HEK293 (cell line): ENCODE data around the gene GUK1.

Source experiments
- CTCF ChIA-PET: fragments of 350-600 bp; formaldehyde crosslinking; extraction: SDS; loops from one replicate; lab custom pipeline; 2021; ENCODE audit warnings: antibody characterized with exemption; lab: Yijun Ruan, JAX
- POLR2A ChIA-PET: fragments of 300-600 bp; formaldehyde crosslinking; extraction: SDS; loops from one replicate; lab custom pipeline; 2020; ENCODE audit warnings: antibody characterized with exemption, inconsistent platforms; lab: Yijun Ruan, JAX
- H3K27ac ChIP-seq: fragments of 200-500 bp; sonication (Bioruptor generic); 2 replicates; pipeline ENCODE4 v1.5.1; 2014; ENCODE audit warnings: low read depth, low read length, control low read depth, inconsistent platforms; ENCODE audit errors: extremely low read depth
- H3K36me3 ChIP-seq, 2 experiments: fragments of 200-500 bp in 1 of 2; sonication (Bioruptor generic) in 1 of 2; 1 replicate in 1 of 2; 2 replicates in 1 of 2; pipeline ENCODE4 v1.5.1; 2014 to 2017; ENCODE audit warnings: inconsistent platforms in 2 of 2, low read length in 2 of 2; ENCODE audit not compliant: control insufficient read depth in 2 of 2, insufficient read depth in 1 of 2
- H3K4me1 ChIP-seq: fragments of 200-500 bp; sonication (Bioruptor generic); 2 replicates; pipeline ENCODE4 v1.5.1; 2014; ENCODE audit warnings: mild to moderate bottlenecking, low read length, inconsistent platforms; ENCODE audit not compliant: control insufficient read depth, insufficient read depth
- H3K4me3 ChIP-seq: 2 replicates; pipeline ENCODE4 v1.5.1; 2011; ENCODE audit warnings: low read depth, mild to moderate bottlenecking, control low read depth, low read length, moderate library complexity
- H3K9me3 ChIP-seq: fragments of 200-500 bp; sonication (Bioruptor generic); 2 replicates; pipeline ENCODE4 v1.5.1; 2014; ENCODE audit warnings: low read depth, low read length, inconsistent platforms; ENCODE audit not compliant: control insufficient read depth, insufficient read depth
- BCL11B ChIP-seq: fragments of 450-650 bp; formaldehyde crosslinking; IDR thresholded peaks from 2 replicates; pipeline ENCODE4 v1.5.1; 2016; ENCODE audit warnings: low read depth, missing biosample characterization, missing genetic modification characterization
- GFI1B ChIP-seq: fragments of 450-650 bp; formaldehyde crosslinking; IDR thresholded peaks from 2 replicates; pipeline ENCODE4 v1.5.1; 2016; ENCODE audit warnings: missing biosample characterization, missing genetic modification characterization
- GLIS1 ChIP-seq: fragments of 450-650 bp; formaldehyde crosslinking; IDR thresholded peaks from 2 replicates; pipeline ENCODE4 v1.5.1; 2016; ENCODE audit warnings: missing biosample characterization, missing genetic modification characterization
- KLF10 ChIP-seq: fragments of 450-650 bp; IDR thresholded peaks from 2 replicates; pipeline ENCODE4 v1.5.1; 2018; ENCODE audit warnings: missing biosample characterization, mild to moderate bottlenecking, missing genetic modification characterization
- KLF16 ChIP-seq: fragments of 450-650 bp; formaldehyde crosslinking; IDR thresholded peaks from 2 replicates; pipeline ENCODE4 v1.5.1; 2017; ENCODE audit warnings: missing biosample characterization, missing genetic modification characterization
- SALL2 ChIP-seq: fragments of 450-650 bp; formaldehyde crosslinking; IDR thresholded peaks from 2 replicates; pipeline ENCODE4 v1.5.0; 2017; ENCODE audit warnings: missing biosample characterization, mild to moderate bottlenecking, missing genetic modification characterization, borderline replicate concordance
- TRIM28 ChIP-seq: IDR thresholded peaks from 2 replicates; pipeline ENCODE4 v1.6.1; 2011; ENCODE audit warnings: low read length, control low read depth, borderline replicate concordance
- ZFP3 ChIP-seq: fragments of 450-650 bp; formaldehyde crosslinking; IDR thresholded peaks from 2 replicates; pipeline ENCODE4 v1.5.1; 2016; ENCODE audit warnings: low read depth, missing biosample characterization, missing genetic modification characterization
- ZIC2 ChIP-seq: fragments of 450-650 bp; formaldehyde crosslinking; IDR thresholded peaks from 2 replicates; pipeline ENCODE4 v1.5.1; 2016; ENCODE audit warnings: missing biosample characterization, missing genetic modification characterization
- ZNF169 ChIP-seq: fragments of 450-650 bp; formaldehyde crosslinking; IDR thresholded peaks from 2 replicates; pipeline ENCODE4 v1.5.1; 2016; ENCODE audit warnings: missing biosample characterization, missing genetic modification characterization
- ZNF324 ChIP-seq: fragments of 450-650 bp; formaldehyde crosslinking; IDR thresholded peaks from 2 replicates; pipeline ENCODE4 v1.5.1; 2016; ENCODE audit warnings: missing biosample characterization, missing genetic modification characterization
- ZNF423 ChIP-seq: fragments of 450-650 bp; formaldehyde crosslinking; IDR thresholded peaks from 2 replicates; pipeline ENCODE4 v1.5.1; 2016; ENCODE audit warnings: missing biosample characterization, missing genetic modification characterization
- ZNF548 ChIP-seq: fragments of 450-650 bp; formaldehyde crosslinking; IDR thresholded peaks from 2 replicates; pipeline ENCODE4 v1.5.1; 2016; ENCODE audit warnings: missing biosample characterization, missing genetic modification characterization
- ZNF558 ChIP-seq: fragments of 450-650 bp; formaldehyde crosslinking; IDR thresholded peaks from 2 replicates; pipeline ENCODE4 v1.5.1; 2016; ENCODE audit warnings: missing biosample characterization, missing genetic modification characterization
- ZNF596 ChIP-seq: fragments of 450-650 bp; IDR thresholded peaks from 2 replicates; pipeline ENCODE4 v1.5.0; 2018; ENCODE audit warnings: missing biosample characterization, mild to moderate bottlenecking, missing genetic modification characterization, moderate library complexity
- ZNF600 ChIP-seq: fragments of 450-650 bp; formaldehyde crosslinking; IDR thresholded peaks from 2 replicates; pipeline ENCODE4 v1.5.1; 2016; ENCODE audit warnings: missing biosample characterization, missing genetic modification characterization
- ZNF704 ChIP-seq: fragments of 450-650 bp; formaldehyde crosslinking; IDR thresholded peaks from 2 replicates; pipeline ENCODE4 v1.5.1; 2016; ENCODE audit warnings: missing biosample characterization, missing genetic modification characterization
- TF ChIP-seq, protein P1 (sequence below): fragments of 450-650 bp; formaldehyde crosslinking; optimal IDR thresholded peaks from 2 replicates; pipeline ENCODE3; 2016; ENCODE audit warnings: missing biosample characterization, mild to moderate bottlenecking, missing genetic modification characterization
- TF ChIP-seq, protein P2 (sequence below): fragments of 450-650 bp; formaldehyde crosslinking; IDR thresholded peaks from 2 replicates; pipeline ENCODE4 v1.5.1; 2017; ENCODE audit warnings: missing biosample characterization, mild to moderate bottlenecking, missing genetic modification characterization, moderate library complexity
- TF ChIP-seq, protein P3 (sequence below): fragments of 450-650 bp; formaldehyde crosslinking; IDR thresholded peaks from 2 replicates; pipeline ENCODE4 v1.5.1; 2016; ENCODE audit warnings: missing biosample characterization, missing genetic modification characterization, borderline replicate concordance
- TF ChIP-seq, protein P4 (sequence below): fragments of 450-650 bp; formaldehyde crosslinking; IDR thresholded peaks from 2 replicates; pipeline ENCODE4 v1.5.1; 2017; ENCODE audit warnings: missing biosample characterization, missing genetic modification characterization

Gene GUK1

DNA sequence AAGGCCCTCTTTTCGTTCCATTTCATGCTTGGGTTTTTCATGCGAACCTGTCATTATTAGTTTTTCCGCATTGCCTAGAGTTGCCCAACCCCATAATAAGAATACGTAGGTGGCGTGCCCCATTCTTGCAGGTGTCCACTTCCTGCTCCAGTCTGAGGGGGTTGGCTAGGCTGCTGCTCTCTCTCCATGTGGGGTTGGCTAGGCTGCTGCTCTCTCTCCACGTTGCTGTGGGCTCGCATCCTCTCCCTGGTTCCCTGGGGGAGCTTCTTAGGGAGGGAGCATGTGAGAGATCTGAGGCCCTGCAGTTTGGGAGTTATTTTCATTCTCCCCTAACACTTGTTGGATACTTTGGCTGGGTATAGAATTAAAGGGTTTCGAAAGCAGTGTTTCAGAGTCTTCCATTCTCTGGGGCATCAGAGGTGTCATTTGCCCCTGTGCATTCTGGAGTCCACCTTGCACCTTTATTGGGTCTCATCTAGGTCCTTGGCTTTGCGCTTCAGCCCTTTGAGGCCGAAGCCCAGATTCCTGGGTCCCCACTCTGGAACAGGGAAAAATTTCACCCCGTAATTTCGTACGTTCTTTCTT lies 45.6 kb upstream of the GUK1 start (continued):
- TF ChIP-seq KLF16 (tag by site-specific recombination) (no peak), ZNF423 (no peak), TRIM28 (peak; percentile 98; the same call in 1 of the 2 replicates), ZNF596 (tag by site-specific recombination) (no peak), ZNF324 (tag by site-specific recombination) (0 out of 2 replicates have a peak, but pooled peaks have one; percentile 42)
- TF ChIP-seq, protein P1, sequence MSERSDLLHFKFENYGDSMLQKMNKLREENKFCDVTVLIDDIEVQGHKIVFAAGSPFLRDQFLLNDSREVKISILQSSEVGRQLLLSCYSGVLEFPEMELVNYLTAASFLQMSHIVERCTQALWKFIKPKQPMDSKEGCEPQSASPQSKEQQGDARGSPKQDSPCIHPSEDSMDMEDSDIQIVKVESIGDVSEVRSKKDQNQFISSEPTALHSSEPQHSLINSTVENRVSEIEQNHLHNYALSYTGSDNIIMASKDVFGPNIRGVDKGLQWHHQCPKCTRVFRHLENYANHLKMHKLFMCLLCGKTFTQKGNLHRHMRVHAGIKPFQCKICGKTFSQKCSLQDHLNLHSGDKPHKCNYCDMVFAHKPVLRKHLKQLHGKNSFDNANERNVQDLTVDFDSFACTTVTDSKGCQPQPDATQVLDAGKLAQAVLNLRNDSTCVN (tag by site-specific recombination): no peak
- TF ChIP-seq, protein P2, sequence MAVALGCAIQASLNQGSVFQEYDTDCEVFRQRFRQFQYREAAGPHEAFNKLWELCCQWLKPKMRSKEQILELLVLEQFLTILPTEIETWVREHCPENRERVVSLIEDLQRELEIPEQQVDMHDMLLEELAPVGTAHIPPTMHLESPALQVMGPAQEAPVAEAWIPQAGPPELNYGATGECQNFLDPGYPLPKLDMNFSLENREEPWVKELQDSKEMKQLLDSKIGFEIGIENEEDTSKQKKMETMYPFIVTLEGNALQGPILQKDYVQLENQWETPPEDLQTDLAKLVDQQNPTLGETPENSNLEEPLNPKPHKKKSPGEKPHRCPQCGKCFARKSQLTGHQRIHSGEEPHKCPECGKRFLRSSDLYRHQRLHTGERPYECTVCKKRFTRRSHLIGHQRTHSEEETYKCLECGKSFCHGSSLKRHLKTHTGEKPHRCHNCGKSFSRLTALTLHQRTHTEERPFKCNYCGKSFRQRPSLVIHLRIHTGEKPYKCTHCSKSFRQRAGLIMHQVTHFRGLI (tag by site-specific recombination): peak; percentile 86
- TF ChIP-seq, all 188 proteins: peak for 7

- Histone ChIP-seq H3K27ac (no peak overlapping the region), H3K4me1 (no peaks in the 10 kb centered on the region), H3K36me3 (peaks cover 4 to 96% of the 10 kb centered on the region in 2 experiments; a peak in 2 of 3 replicates), H3K4me3 (no peak overlapping the region), H3K9me3 (no peaks in the 10 kb centered on the region)
- TF ChIP-seq ZNF704 (tag by site-specific recombination): no peak
- no peak for TF ChIP-seq ZNF596 (tag by site-specific recombination)
- no peak for TF ChIP-seq SALL2 (tag by site-specific recombination)
- TF ChIP-seq, protein P3, sequence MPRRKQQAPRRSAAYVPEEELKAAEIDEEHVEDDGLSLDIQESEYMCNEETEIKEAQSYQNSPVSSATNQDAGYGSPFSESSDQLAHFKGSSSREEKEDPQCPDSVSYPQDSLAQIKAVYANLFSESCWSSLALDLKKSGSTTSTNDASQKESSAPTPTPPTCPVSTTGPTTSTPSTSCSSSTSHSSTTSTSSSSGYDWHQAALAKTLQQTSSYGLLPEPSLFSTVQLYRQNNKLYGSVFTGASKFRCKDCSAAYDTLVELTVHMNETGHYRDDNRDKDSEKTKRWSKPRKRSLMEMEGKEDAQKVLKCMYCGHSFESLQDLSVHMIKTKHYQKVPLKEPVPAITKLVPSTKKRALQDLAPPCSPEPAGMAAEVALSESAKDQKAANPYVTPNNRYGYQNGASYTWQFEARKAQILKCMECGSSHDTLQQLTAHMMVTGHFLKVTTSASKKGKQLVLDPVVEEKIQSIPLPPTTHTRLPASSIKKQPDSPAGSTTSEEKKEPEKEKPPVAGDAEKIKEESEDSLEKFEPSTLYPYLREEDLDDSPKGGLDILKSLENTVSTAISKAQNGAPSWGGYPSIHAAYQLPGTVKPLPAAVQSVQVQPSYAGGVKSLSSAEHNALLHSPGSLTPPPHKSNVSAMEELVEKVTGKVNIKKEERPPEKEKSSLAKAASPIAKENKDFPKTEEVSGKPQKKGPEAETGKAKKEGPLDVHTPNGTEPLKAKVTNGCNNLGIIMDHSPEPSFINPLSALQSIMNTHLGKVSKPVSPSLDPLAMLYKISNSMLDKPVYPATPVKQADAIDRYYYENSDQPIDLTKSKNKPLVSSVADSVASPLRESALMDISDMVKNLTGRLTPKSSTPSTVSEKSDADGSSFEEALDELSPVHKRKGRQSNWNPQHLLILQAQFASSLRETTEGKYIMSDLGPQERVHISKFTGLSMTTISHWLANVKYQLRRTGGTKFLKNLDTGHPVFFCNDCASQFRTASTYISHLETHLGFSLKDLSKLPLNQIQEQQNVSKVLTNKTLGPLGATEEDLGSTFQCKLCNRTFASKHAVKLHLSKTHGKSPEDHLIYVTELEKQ (tag by site-specific recombination): no peak
- TF ChIP-seq ZNF548 (tag by site-specific recombination): no peak
- TF ChIP-seq, protein P4, sequence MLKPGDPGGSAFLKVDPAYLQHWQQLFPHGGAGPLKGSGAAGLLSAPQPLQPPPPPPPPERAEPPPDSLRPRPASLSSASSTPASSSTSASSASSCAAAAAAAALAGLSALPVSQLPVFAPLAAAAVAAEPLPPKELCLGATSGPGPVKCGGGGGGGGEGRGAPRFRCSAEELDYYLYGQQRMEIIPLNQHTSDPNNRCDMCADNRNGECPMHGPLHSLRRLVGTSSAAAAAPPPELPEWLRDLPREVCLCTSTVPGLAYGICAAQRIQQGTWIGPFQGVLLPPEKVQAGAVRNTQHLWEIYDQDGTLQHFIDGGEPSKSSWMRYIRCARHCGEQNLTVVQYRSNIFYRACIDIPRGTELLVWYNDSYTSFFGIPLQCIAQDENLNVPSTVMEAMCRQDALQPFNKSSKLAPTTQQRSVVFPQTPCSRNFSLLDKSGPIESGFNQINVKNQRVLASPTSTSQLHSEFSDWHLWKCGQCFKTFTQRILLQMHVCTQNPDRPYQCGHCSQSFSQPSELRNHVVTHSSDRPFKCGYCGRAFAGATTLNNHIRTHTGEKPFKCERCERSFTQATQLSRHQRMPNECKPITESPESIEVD: no peak
- peak; percentile 69 for TF ChIP-seq GLIS1 (tag by site-specific recombination)
- TF ChIP-seq ZFP3 (tag by site-specific recombination): no peak
- TF ChIP-seq ZNF324 (tag by site-specific recombination): no peak
- TF ChIP-seq KLF10 (tag by site-specific recombination): no peak
- TF ChIP-seq ZNF600 (tag by site-specific recombination): peak; percentile 13; the same call in 1 of the 2 replicates
- no peak for TF ChIP-seq ZIC2
- TF ChIP-seq ZNF169: no peak
- no peak for TF ChIP-seq GFI1B (tag by site-specific recombination)
- no peak for TF ChIP-seq BCL11B (tag by site-specific recombination)
- no peak for TF ChIP-seq ZNF558 (tag by site-specific recombination)
- ChIA-PET CTCF (interaction anchor here (0.6 kb wide), 1 partner anchor 1843 kb away, joined by 3 read pairs; no protein-coding TSS in a partner anchor), POLR2A (interaction anchor here (1.3 kb wide), 1 partner anchor 13 kb away, joined by 5 read pairs; the partner anchor contains the start of gene ARF1)
These were observed 44.9 kb upstream of the GUK1 start for GRCh38 chr1:228095161-228095560.
